ENCODE measurements around the gene ELOB.
A peak's percentile ranks its signal among the peaks of the same experiment; 100 is the strongest.

Gene ELOB

GRCh38 chr16:2753733-2754020 lies 23.4 kb downstream of the ELOB start:
- Histone ChIP-seq H3K9ac (ENCODE audit: low read length) (peak overlapping the region; percentile 82), H4K8ac (ENCODE audit: low read depth, low read length) (no peak overlapping the region), H3K79me1 (ENCODE audit: low read length) (peaks cover 20% of the 10 kb centered on the region), H3K27me3 (ENCODE audit: insufficient read depth, low read length) (no peaks in the 10 kb centered on the region), H2BK12ac (ENCODE audit: low read length) (no peak overlapping the region), H4K12ac (ENCODE audit: low read depth, low read length) (no peak overlapping the region), H3K23ac (ENCODE audit: low read length) (no peak overlapping the region), H3K36me3 (ENCODE audit: control insufficient read depth in 1 of 2, insufficient read depth in 2 of 2, low read length in 2 of 2) (peaks cover 15 to 22% of the 10 kb centered on the region in 2 experiments), H3K79me2 (ENCODE audit: control insufficient read depth, insufficient read depth, low read length, poor library complexity) (peaks cover 46% of the 10 kb centered on the region), H3K27ac (ENCODE audit: low read depth, low read length) (peak overlapping the region; percentile 99), H3K18ac (ENCODE audit: low read length) (no peak overlapping the region), H3K4ac (ENCODE audit: low read depth, low read length) (peak overlapping the region; percentile 100), H2AK5ac (ENCODE audit: low read length) (no peak overlapping the region), H2AFZ (ENCODE audit: insufficient read depth, low read length, poor library complexity) (no peak overlapping the region), H3K4me2 (ENCODE audit: low read length) (peak overlapping the region; percentile 91), H3K14ac (ENCODE audit: low read length) (peak overlapping the region; percentile 39), H3K9me3 (ENCODE audit: insufficient read depth, low read depth, low read length) (no peaks in the 10 kb centered on the region), H3K4me1 (ENCODE audit: control insufficient read depth in 1 of 2, insufficient read depth in 2 of 2, low read length in 2 of 2) (peaks cover 10 to 14% of the 10 kb centered on the region in 2 experiments), H3K4me3 (ENCODE audit: low read depth, low read length) (peak overlapping the region; percentile 91), H2BK120ac (ENCODE audit: insufficient read depth, low read length, poor library complexity) (no peak overlapping the region), H4K91ac (ENCODE audit: low read depth, low read length) (no peak overlapping the region), H2BK5ac (ENCODE audit: low read depth, low read length, poor library complexity) (no peak overlapping the region)
- DNase-seq = no peak
- WGBS (ENCODE audit: extremely low coverage, insufficient coverage, insufficient read length) = no CpG with 5 or more reads among the region's 7 CpGs

GRCh38 chr16:2752850-2753732 lies 24.0 kb downstream of the ELOB start:
- H2BK12ac ChIP-seq (ENCODE audit: low read length) = peak overlapping the region; percentile 11
- peak overlapping the region; percentile 98 for H3K14ac ChIP-seq (ENCODE audit: low read length)
- no CpG with 5 or more reads among the region's 82 CpGs for WGBS (ENCODE audit: extremely low coverage, insufficient coverage, insufficient read length)

GRCh38 chr16:2752035-2752849 lies 24.8 kb downstream of the ELOB start, which contains the start of gene SRRM2:
SRRM2 (plus strand) TSS chr16:2752638; CDS start chr16:2756365, 3,727 bp downstream.
- peak within 1 kb of the TSS; percentile 55 for H2BK12ac ChIP-seq (ENCODE audit: low read length)
- peak within 1 kb of the TSS; percentile 97 for H3K9ac ChIP-seq (ENCODE audit: low read length)
- H3K27me3 ChIP-seq (ENCODE audit: insufficient read depth, low read length) = no peaks in the 10 kb centered on the region
- peak within 1 kb of the TSS; percentile 100 for H3K4ac ChIP-seq (ENCODE audit: low read depth, low read length)
- H3K36me3 ChIP-seq (ENCODE audit: control insufficient read depth in 1 of 2, insufficient read depth in 2 of 2, low read length in 2 of 2) = peaks cover 6 to 8% of the 10 kb centered on the region in 2 experiments
- peak within 1 kb of the TSS; percentile 99 for H2AFZ ChIP-seq (ENCODE audit: insufficient read depth, low read length, poor library complexity)
- no peak within 1 kb of the TSS for H3K23ac ChIP-seq (ENCODE audit: low read length)
- H4K91ac ChIP-seq (ENCODE audit: low read depth, low read length) = peak within 1 kb of the TSS; percentile 98
- H3K4me3 ChIP-seq (ENCODE audit: low read depth, low read length) = peak within 1 kb of the TSS; percentile 91
- H3K27ac ChIP-seq (ENCODE audit: low read depth, low read length) = peak within 1 kb of the TSS; percentile 99
- no peaks in the 10 kb centered on the region for H3K9me3 ChIP-seq (ENCODE audit: insufficient read depth, low read depth, low read length)
- peak within 1 kb of the TSS; percentile 100 for H3K18ac ChIP-seq (ENCODE audit: low read length)
- peaks cover 10 to 14% of the 10 kb centered on the region in 2 experiments for H3K4me1 ChIP-seq (ENCODE audit: control insufficient read depth in 1 of 2, insufficient read depth in 2 of 2, low read length in 2 of 2)
- peak within 1 kb of the TSS; percentile 91 for H3K4me2 ChIP-seq (ENCODE audit: low read length)
- peak within 1 kb of the TSS; percentile 96 for H2AK5ac ChIP-seq (ENCODE audit: low read length)
- H3K79me1 ChIP-seq (ENCODE audit: low read length) = peaks cover 20% of the 10 kb centered on the region
- peak within 1 kb of the TSS; percentile 98 for H4K8ac ChIP-seq (ENCODE audit: low read depth, low read length)
- H3K79me2 ChIP-seq (ENCODE audit: control insufficient read depth, insufficient read depth, low read length, poor library complexity) = peaks cover 46% of the 10 kb centered on the region
- H2BK120ac ChIP-seq (ENCODE audit: insufficient read depth, low read length, poor library complexity) = peak within 1 kb of the TSS; percentile 89
- WGBS (ENCODE audit: extremely low coverage, insufficient coverage, insufficient read length) = no CpG with 5 or more reads among the region's 99 CpGs
- H2BK5ac ChIP-seq (ENCODE audit: low read depth, low read length, poor library complexity) = peak within 1 kb of the TSS; percentile 99
- H3K14ac ChIP-seq (ENCODE audit: low read length) = peak within 1 kb of the TSS; percentile 99
- H4K12ac ChIP-seq (ENCODE audit: low read depth, low read length) = peak within 1 kb of the TSS; percentile 97
- peak; percentile 91 to 97 for DNase-seq

More at GRCh38 chr16:2752850-2753732, 24.0 kb downstream of the ELOB start:
- H2AFZ ChIP-seq (ENCODE audit: insufficient read depth, low read length, poor library complexity) = peak overlapping the region; percentile 90
- H3K4me1 ChIP-seq (ENCODE audit: control insufficient read depth in 1 of 2, insufficient read depth in 2 of 2, low read length in 2 of 2) = peaks cover 10 to 14% of the 10 kb centered on the region in 2 experiments
- peaks cover 14 to 17% of the 10 kb centered on the region in 2 experiments for H3K36me3 ChIP-seq (ENCODE audit: control insufficient read depth in 1 of 2, insufficient read depth in 2 of 2, low read length in 2 of 2)
- no peak overlapping the region for H3K23ac ChIP-seq (ENCODE audit: low read length)
- H4K8ac ChIP-seq (ENCODE audit: low read depth, low read length) = peak overlapping the region; percentile 98
- H3K9me3 ChIP-seq (ENCODE audit: insufficient read depth, low read depth, low read length) = no peaks in the 10 kb centered on the region
- peak overlapping the region; percentile 97 for H4K12ac ChIP-seq (ENCODE audit: low read depth, low read length)
- peaks cover 20% of the 10 kb centered on the region for H3K79me1 ChIP-seq (ENCODE audit: low read length)
- peak overlapping the region; percentile 99 for H3K27ac ChIP-seq (ENCODE audit: low read depth, low read length)
- H2AK5ac ChIP-seq (ENCODE audit: low read length) = peak overlapping the region; percentile 96
- H3K4me3 ChIP-seq (ENCODE audit: low read depth, low read length) = peak overlapping the region; percentile 91
- H3K18ac ChIP-seq (ENCODE audit: low read length) = peak overlapping the region; percentile 100
- DNase-seq = peak; percentile 65 to 75
- H2BK120ac ChIP-seq (ENCODE audit: insufficient read depth, low read length, poor library complexity) = peak overlapping the region; percentile 89
- H3K79me2 ChIP-seq (ENCODE audit: control insufficient read depth, insufficient read depth, low read length, poor library complexity) = peaks cover 46% of the 10 kb centered on the region
- peak overlapping the region; percentile 82 for H3K9ac ChIP-seq (ENCODE audit: low read length)
- peak overlapping the region; percentile 100 for H3K4ac ChIP-seq (ENCODE audit: low read depth, low read length)
- peak overlapping the region; percentile 98 for H4K91ac ChIP-seq (ENCODE audit: low read depth, low read length)
- H3K4me2 ChIP-seq (ENCODE audit: low read length) = peak overlapping the region; percentile 91
- H2BK5ac ChIP-seq (ENCODE audit: low read depth, low read length, poor library complexity) = peak overlapping the region; percentile 99
- no peaks in the 10 kb centered on the region for H3K27me3 ChIP-seq (ENCODE audit: insufficient read depth, low read length)

- Histone ChIP-seq H2AK5ac (ENCODE audit: low read length) (peak overlapping the region; percentile 70), H3K4me2 (ENCODE audit: low read length) (peak overlapping the region; percentile 61), H3K79me1 (ENCODE audit: low read length) (peaks cover 20% of the 10 kb centered on the region), H3K18ac (ENCODE audit: low read length) (peak overlapping the region; percentile 80), H3K4me3 (ENCODE audit: low read depth, low read length) (peak overlapping the region; percentile 91), H3K9me3 (ENCODE audit: insufficient read depth, low read depth, low read length) (no peaks in the 10 kb centered on the region), H2BK12ac (ENCODE audit: low read length) (no peak overlapping the region), H2BK120ac (ENCODE audit: insufficient read depth, low read length, poor library complexity) (peak overlapping the region; percentile 81), H2BK5ac (ENCODE audit: low read depth, low read length, poor library complexity) (peak overlapping the region; percentile 90), H3K79me2 (ENCODE audit: control insufficient read depth, insufficient read depth, low read length, poor library complexity) (peaks cover 44% of the 10 kb centered on the region), H3K9ac (ENCODE audit: low read length) (peak overlapping the region; percentile 89), H4K91ac (ENCODE audit: low read depth, low read length) (peak overlapping the region; percentile 97), H3K23ac (ENCODE audit: low read length) (no peak overlapping the region), H3K4ac (ENCODE audit: low read depth, low read length) (peak overlapping the region; percentile 89), H2AFZ (ENCODE audit: insufficient read depth, low read length, poor library complexity) (peak overlapping the region; percentile 78), H4K12ac (ENCODE audit: low read depth, low read length) (peak overlapping the region; percentile 97), H4K8ac (ENCODE audit: low read depth, low read length) (peak overlapping the region; percentile 98), H3K4me1 (ENCODE audit: control insufficient read depth in 1 of 2, insufficient read depth in 2 of 2, low read length in 2 of 2) (peaks cover 10 to 14% of the 10 kb centered on the region in 2 experiments), H3K27me3 (ENCODE audit: insufficient read depth, low read length) (no peaks in the 10 kb centered on the region), H3K27ac (ENCODE audit: low read depth, low read length) (peak overlapping the region; percentile 99), H3K14ac (ENCODE audit: low read length) (peak overlapping the region; percentile 94), H3K36me3 (ENCODE audit: control insufficient read depth in 1 of 2, insufficient read depth in 2 of 2, low read length in 2 of 2) (peaks cover 5 to 6% of the 10 kb centered on the region in 2 experiments)
- WGBS (ENCODE audit: extremely low coverage, insufficient coverage, insufficient read length) = no CpG with 5 or more reads among the region's 23 CpGs
- peak in 1 of 2 donors; percentile 43 for DNase-seq
Measured at GRCh38 chr16:2751577-2752034, 25.5 kb downstream of the ELOB start.

All from trophoblast cell (in vitro differentiated cells and primary cell).